Measurements from ENCODE around the gene FAM107B. TPM values are rescaled to one million over a fixed set of nuclear protein-coding genes. Genes with fewer than 3 reads are reported as not detected.

FAM107B gene
- total and polyA plus RNA-seq, 7 experiments from 2014 or later = 167 to 236 (median 211) TPM

DNA sequence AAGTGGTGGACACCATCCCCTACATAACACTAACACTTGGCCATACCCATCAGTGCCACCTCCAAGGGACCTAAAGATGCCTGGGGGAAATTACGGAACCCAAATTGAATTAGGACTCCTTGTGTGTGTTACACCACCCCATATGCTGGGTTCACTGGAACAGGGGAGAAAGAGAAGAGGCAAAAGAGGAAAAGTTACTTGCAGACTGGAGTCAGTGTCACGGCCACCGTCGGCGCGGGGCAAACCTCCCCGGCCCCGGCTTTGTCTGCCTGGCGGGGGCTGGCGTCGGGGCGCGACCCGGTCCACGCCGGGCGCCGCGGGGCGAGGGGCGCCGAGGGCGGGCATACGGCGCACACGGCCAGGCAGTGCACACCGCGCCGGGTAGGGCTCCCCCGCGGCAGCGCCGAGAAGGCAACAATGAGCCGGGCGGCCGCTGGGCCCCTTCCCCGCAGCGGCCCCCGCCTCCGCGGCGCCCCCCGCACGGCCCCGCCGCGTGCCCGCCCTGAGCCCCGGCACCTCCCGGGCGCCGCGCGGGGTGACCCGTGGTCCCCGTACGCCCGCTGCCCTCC is 171.1 kb downstream of the FAM107B start:
- ATAC-seq (peak; percentile 8), DNase-seq (peak in 3 of 9 donors; percentile 25 to 35 (median 29))
- ChIA-PET POLR2A (interaction anchor here (1.0 to 3.4 kb wide), 4 partner anchors 14 to 46 kb away, joined by 3 to 14 read pairs (median 3); no protein-coding TSS in a partner anchor), CTCF (no interaction called here)
- H3K36me3 ChIP-seq (ENCODE audit: control insufficient read depth in 2 of 3, insufficient read depth in 3 of 3, low read length in 3 of 3) = peaks cover 0 to 8% (median 0%) of the 10 kb centered on the region in 3 experiments
- H3K4me3 ChIP-seq (ENCODE audit: low read length) = peak overlapping the region; percentile 75
- intact Hi-C loops (cut with micrococcal nuclease) = loop anchor here (1.0 to 10.0 kb wide), 14 partner anchors 14 to 816 kb away; partner anchors contain the start of genes MEIG1 (in 2 of the 2), CDNF (in 1 of the 2), DCLRE1C (in 1 of the 2) and HSPA14 (in 1 of the 2)
- Mint-ChIP-seq H3K9me3 (peaks cover 0 to 3% (median 0%) of the 10 kb centered on the region in 11 donors), H3K4me3 (peak overlapping the region; percentile 90 to 100 (median 96)), H3K27me3 (peaks cover 0 to 2% (median 0%) of the 10 kb centered on the region in 5 donors), H3K4me1 (peaks cover 50 to 67% (median 65%) of the 10 kb centered on the region in 7 donors), H3K27ac (peak overlapping the region; percentile 86 to 98 (median 95)), H3K36me3 (peaks cover 6 to 41% (median 13%) of the 10 kb centered on the region in 5 donors)
- no peaks in the 10 kb centered on the region for H3K27me3 ChIP-seq (ENCODE audit: control insufficient read depth in 2 of 2, insufficient read depth in 2 of 2, low read length in 2 of 2)
- H3K27ac ChIP-seq (ENCODE audit: low read depth, low read length) = peak overlapping the region; percentile 73
- H3K4me1 ChIP-seq (ENCODE audit: control insufficient read depth in 2 of 2, insufficient read depth in 2 of 2, low read length in 2 of 2) = peaks cover 29 to 40% of the 10 kb centered on the region in 2 donors
- H3K9me3 ChIP-seq (ENCODE audit: control insufficient read depth in 2 of 3, low read length in 3 of 3) = no peaks in the 10 kb centered on the region

- peak overlapping the region; percentile 72 for H3K27ac ChIP-seq (ENCODE audit: low read depth, low read length)
- Mint-ChIP-seq H3K27me3 (peaks cover 0 to 2% (median 0%) of the 10 kb centered on the region in 5 donors), H3K9me3 (peaks cover 0 to 3% (median 0%) of the 10 kb centered on the region in 11 donors), H3K27ac (peak overlapping the region; percentile 86 to 98 (median 95)), H3K36me3 (peaks cover 6 to 47% (median 18%) of the 10 kb centered on the region in 5 donors), H3K4me3 (peak overlapping the region; percentile 90 to 100 (median 96)), H3K4me1 (peaks cover 54 to 73% (median 72%) of the 10 kb centered on the region in 7 donors)
- intact Hi-C loops (cut with micrococcal nuclease) = loop anchor here (1.0 to 10.0 kb wide), 7 partner anchors 15 to 352 kb away; partner anchors contain the start of genes DCLRE1C (in 1 of the 2) and MEIG1 (in 1 of the 2)
- H3K27me3 ChIP-seq (ENCODE audit: control insufficient read depth in 2 of 2, insufficient read depth in 2 of 2, low read length in 2 of 2) = no peaks in the 10 kb centered on the region
- POLR2A ChIA-PET = interaction anchor here (0.6 to 1.9 kb wide), 2 partner anchors 15 to 34 kb away, joined by 3 to 13 read pairs; no protein-coding TSS in a partner anchor
- peak overlapping the region; percentile 75 for H3K4me3 ChIP-seq (ENCODE audit: low read length)
- peak in 1 of 9 donors; percentile 26 for DNase-seq
- H3K9me3 ChIP-seq (ENCODE audit: control insufficient read depth in 2 of 3, low read length in 3 of 3) = no peaks in the 10 kb centered on the region
- ATAC-seq = no peak
- CTCF ChIA-PET = interaction anchor here (0.6 kb wide), 1 partner anchor 22 kb away, joined by 3 read pairs; no protein-coding TSS in a partner anchor
- peaks cover 0 to 13% (median 0%) of the 10 kb centered on the region in 3 experiments for H3K36me3 ChIP-seq (ENCODE audit: control insufficient read depth in 2 of 3, insufficient read depth in 3 of 3, low read length in 3 of 3)
- H3K4me1 ChIP-seq (ENCODE audit: control insufficient read depth in 2 of 2, insufficient read depth in 2 of 2, low read length in 2 of 2) = peaks cover 29 to 42% of the 10 kb centered on the region in 2 donors
Measured at GRCh38 chr10:14602807-14603533, 171.7 kb downstream of the FAM107B start.

DNA sequence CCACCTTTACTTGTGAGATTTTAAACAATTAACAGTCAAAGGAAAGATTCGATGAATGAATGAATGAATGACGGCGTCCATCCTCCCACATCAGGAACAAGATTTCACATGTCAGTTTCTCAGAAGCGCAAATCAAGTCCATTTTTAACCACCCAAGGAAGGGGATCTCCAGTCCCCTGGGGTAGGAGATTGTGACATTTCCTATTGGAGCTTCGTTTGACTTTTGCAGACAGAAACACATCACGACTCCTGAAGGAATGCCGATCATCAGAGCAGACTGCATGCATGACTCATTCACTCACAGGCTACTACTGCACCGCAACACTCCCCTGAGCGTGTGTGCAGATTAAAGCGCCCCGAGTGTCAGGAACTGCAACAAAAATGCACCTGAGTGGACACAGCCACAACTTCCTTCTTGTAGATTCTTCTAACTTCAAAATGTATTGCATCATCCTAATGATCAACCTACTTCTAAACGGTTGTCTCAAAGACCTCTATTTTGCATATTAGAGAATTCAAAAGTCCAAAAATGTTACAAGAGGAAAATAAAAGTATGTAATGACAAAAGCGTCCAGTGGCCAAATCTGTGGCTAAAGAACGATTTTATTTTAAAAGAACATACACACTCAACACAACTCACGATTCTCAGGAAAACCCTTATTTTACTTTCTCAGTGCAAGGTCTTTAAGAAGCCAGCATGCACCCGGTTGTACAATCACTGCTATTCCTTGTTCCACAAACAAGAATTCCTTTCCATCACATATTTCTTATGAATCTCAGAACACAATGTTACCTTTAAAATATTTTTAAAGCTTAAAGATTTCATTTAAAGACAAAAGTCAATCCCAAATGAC is 172.6 kb downstream of the FAM107B start:
- Mint-ChIP-seq H3K4me3 (peak overlapping the region; percentile 73 to 100 (median 96)), H3K4me1 (peaks cover 58 to 80% (median 74%) of the 10 kb centered on the region in 7 donors), H3K9me3 (peaks cover 0 to 3% (median 0%) of the 10 kb centered on the region in 11 donors), H3K27me3 (peaks cover 0 to 2% (median 0%) of the 10 kb centered on the region in 5 donors), H3K27ac (peak overlapping the region; percentile 64 to 91 (median 82)), H3K36me3 (peaks cover 6 to 50% (median 24%) of the 10 kb centered on the region in 5 donors)
- intact Hi-C loops (cut with micrococcal nuclease) = loop anchor here (1.0 to 10.0 kb wide), 5 partner anchors 14 to 353 kb away; partner anchors contain the start of genes DCLRE1C (in 1 of the 2) and MEIG1 (in 1 of the 2)
- H3K4me1 ChIP-seq (ENCODE audit: control insufficient read depth in 2 of 2, insufficient read depth in 2 of 2, low read length in 2 of 2) = peaks cover 29 to 42% of the 10 kb centered on the region in 2 donors
- H3K4me3 ChIP-seq (ENCODE audit: low read length) = peak overlapping the region; percentile 31
- DNase-seq (peak in 4 of 9 donors; percentile 13 to 70 (median 31)), ATAC-seq (peak; percentile 37)
- H3K27me3 ChIP-seq (ENCODE audit: control insufficient read depth in 2 of 2, insufficient read depth in 2 of 2, low read length in 2 of 2) = no peaks in the 10 kb centered on the region
- H3K27ac ChIP-seq (ENCODE audit: low read depth, low read length) = peak overlapping the region; percentile 72
- POLR2A ChIA-PET = interaction anchor here (0.6 to 1.9 kb wide), 4 partner anchors 14 to 58 kb away, joined by 3 to 13 read pairs (median 4); no protein-coding TSS in a partner anchor
- peaks cover 0 to 14% (median 0%) of the 10 kb centered on the region in 3 experiments for H3K36me3 ChIP-seq (ENCODE audit: control insufficient read depth in 2 of 3, insufficient read depth in 3 of 3, low read length in 3 of 3)
- H3K9me3 ChIP-seq (ENCODE audit: control insufficient read depth in 2 of 3, low read length in 3 of 3) = no peaks in the 10 kb centered on the region
- CTCF ChIA-PET = interaction anchor here (0.6 kb wide), 1 partner anchor 21 kb away, joined by 3 read pairs; no protein-coding TSS in a partner anchor

DNA sequence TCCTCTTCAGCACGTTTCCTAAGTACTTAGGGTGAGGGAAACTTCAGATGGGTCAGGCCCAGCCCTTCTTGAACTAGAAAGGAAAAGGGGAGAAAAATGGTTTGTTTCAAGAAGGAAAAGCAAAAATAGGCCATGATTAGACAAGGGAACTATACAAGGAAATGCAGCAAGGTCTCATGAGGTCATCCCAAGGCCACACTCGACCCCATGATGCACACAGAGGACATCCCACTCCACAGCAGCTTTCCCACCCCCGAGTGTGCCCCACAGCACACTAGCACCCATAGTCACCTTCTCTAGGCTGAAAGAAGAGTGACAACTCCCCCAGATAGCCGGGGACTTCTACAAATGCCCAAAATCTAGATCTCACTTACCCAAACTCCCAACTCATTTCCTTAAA is 173.4 kb downstream of the FAM107B start:
- ATAC-seq (no peak), DNase-seq (no peak)
- Histone ChIP-seq H3K4me1 (ENCODE audit: control insufficient read depth in 2 of 2, insufficient read depth in 2 of 2, low read length in 2 of 2) (peaks cover 29 to 45% of the 10 kb centered on the region in 2 donors), H3K4me3 (ENCODE audit: low read length) (peak overlapping the region; percentile 31), H3K36me3 (ENCODE audit: control insufficient read depth in 2 of 3, insufficient read depth in 3 of 3, low read length in 3 of 3) (peaks cover 0 to 19% (median 0%) of the 10 kb centered on the region in 3 experiments), H3K27me3 (ENCODE audit: control insufficient read depth in 2 of 2, insufficient read depth in 2 of 2, low read length in 2 of 2) (no peaks in the 10 kb centered on the region), H3K9me3 (ENCODE audit: control insufficient read depth in 2 of 3, low read length in 3 of 3) (no peaks in the 10 kb centered on the region), H3K27ac (ENCODE audit: low read depth, low read length) (no peak overlapping the region)
- CTCF ChIA-PET = no interaction called here
- H3K9me3 Mint-ChIP-seq = peaks cover 0 to 5% (median 0%) of the 10 kb centered on the region in 11 donors
- peaks cover 6 to 54% (median 32%) of the 10 kb centered on the region in 5 donors for H3K36me3 Mint-ChIP-seq
- peaks cover 0 to 2% (median 0%) of the 10 kb centered on the region in 5 donors for H3K27me3 Mint-ChIP-seq
- peaks cover 65 to 87% (median 81%) of the 10 kb centered on the region in 7 donors for H3K4me1 Mint-ChIP-seq
- intact Hi-C loops (cut with micrococcal nuclease) = loop anchor here (5.0 to 10.0 kb wide), 3 partner anchors 104 to 353 kb away; partner anchors contain the start of genes DCLRE1C (in 1 of the 2) and MEIG1 (in 1 of the 2)
- H3K27ac Mint-ChIP-seq = peak overlapping the region; percentile 64 to 91 (median 82)
- peak overlapping the region; percentile 73 to 100 (median 96) for H3K4me3 Mint-ChIP-seq
- POLR2A ChIA-PET = interaction anchor here (0.6 to 2.2 kb wide), 6 partner anchors 13 to 58 kb away, joined by 3 to 15 read pairs (median 4); no protein-coding TSS in a partner anchor

- H3K27ac Mint-ChIP-seq = peak overlapping the region; percentile 11 to 91 (median 69)
- peaks cover 0 to 19% (median 0%) of the 10 kb centered on the region in 3 experiments for H3K36me3 ChIP-seq (ENCODE audit: control insufficient read depth in 2 of 3, insufficient read depth in 3 of 3, low read length in 3 of 3)
- ChIA-PET CTCF (interaction anchor here (0.6 to 1.5 kb wide), 5 partner anchors 19 to 560 kb away, joined by 3 to 5 read pairs (median 4); no protein-coding TSS in a partner anchor), POLR2A (interaction anchor here (0.6 to 2.2 kb wide), 10 partner anchors 10 to 110 kb away, joined by 3 to 15 read pairs (median 5); no protein-coding TSS in a partner anchor)
- no peaks in the 10 kb centered on the region for H3K9me3 ChIP-seq (ENCODE audit: control insufficient read depth in 2 of 3, low read length in 3 of 3)
- peaks cover 13 to 61% (median 44%) of the 10 kb centered on the region in 5 donors for H3K36me3 Mint-ChIP-seq
- DNase-seq (no peak), ATAC-seq (no peak)
- peaks cover 66 to 88% (median 85%) of the 10 kb centered on the region in 7 donors for H3K4me1 Mint-ChIP-seq
- H3K4me1 ChIP-seq (ENCODE audit: control insufficient read depth in 2 of 2, insufficient read depth in 2 of 2, low read length in 2 of 2) = peaks cover 24 to 44% of the 10 kb centered on the region in 2 donors
- H3K9me3 Mint-ChIP-seq = peaks cover 0 to 6% (median 0%) of the 10 kb centered on the region in 11 donors
- no peak overlapping the region for H3K27ac ChIP-seq (ENCODE audit: low read depth, low read length)
- peak overlapping the region in 6 of 10 donors; percentile 3 to 94 (median 48) for H3K4me3 Mint-ChIP-seq
- intact Hi-C loops (cut with micrococcal nuclease) = loop anchor here (5.0 to 10.0 kb wide), 3 partner anchors 103 to 355 kb away; partner anchors contain the start of genes DCLRE1C (in 1 of the 2) and MEIG1 (in 1 of the 2)
- H3K4me3 ChIP-seq (ENCODE audit: low read length) = no peak overlapping the region
- H3K27me3 Mint-ChIP-seq = peaks cover 0 to 2% (median 0%) of the 10 kb centered on the region in 5 donors
- no peaks in the 10 kb centered on the region for H3K27me3 ChIP-seq (ENCODE audit: control insufficient read depth in 2 of 2, insufficient read depth in 2 of 2, low read length in 2 of 2)
Measured at GRCh38 chr10:14600065-14600464, 174.6 kb downstream of the FAM107B start.
